HCT116 (cell line): ENCODE data around the gene RAB2B. TPM values are rescaled to one million over a fixed set of nuclear protein-coding genes. Genes with fewer than 3 reads are reported as not detected.

Source experiments
- total RNA-seq: library from RNA; stranded (reverse); gene quantifications from one replicate; pipeline ENCODE4 v1.2.1, GENCODE V29; 2021; ENCODE audit not compliant: unreplicated experiment

The RAB2B gene
- total RNA-seq, 1 experiment from 2014 or later = 24.3 TPM

Other genes starting within 250 kb of the RAB2B start
- 843 TPM for gene HNRNPC, start 207.5 kb downstream of the RAB2B start, total RNA-seq
- not detected for gene RPGRIP1, start 196.9 kb downstream of the RAB2B start, total RNA-seq
- 154 TPM for gene SUPT16H, start 92.9 kb downstream of the RAB2B start, total RNA-seq
- gene CHD8, start 20.8 kb downstream of the RAB2B start, total RNA-seq = 46.8 TPM
- 58.5 TPM for gene TOX4, start 236 bp upstream of the RAB2B start, total RNA-seq
- gene METTL3, start 34.4 kb upstream of the RAB2B start, total RNA-seq = 62.3 TPM
- 0.47 TPM for gene SALL2, start 49.4 kb upstream of the RAB2B start, total RNA-seq
- not detected for gene OR10G3, start 103.1 kb upstream of the RAB2B start, total RNA-seq
- gene OR10G2, start 158.0 kb upstream of the RAB2B start, total RNA-seq = not detected
- not detected for gene OR4E2, start 176.9 kb upstream of the RAB2B start, total RNA-seq
- not detected for gene OR4E1, start 196.9 kb upstream of the RAB2B start, total RNA-seq